Stimulated activated naive CD8-positive, alpha-beta T cell treated with anti-CD3 and anti-CD28 coated beads, Interleukin-15, Interleukin-2, amounts not matched to agents 100 ng/mL and 50 ng/mL, for 24 hours (primary cell): ENCODE measurements around the gene KCNE1.
"Not testable (repeated sequence)": the region's sequence is repeated elsewhere in the genome, so short reads cannot be mapped to it uniquely, and the experiment has no call there.

Experiments used
- H3K27ac Mint-ChIP-seq: one replicate; pipeline ENCODE4 v1.8.0; 2021; ENCODE audit warnings: mild to moderate bottlenecking, mixed read lengths
- H3K27me3 Mint-ChIP-seq: one replicate; pipeline ENCODE4 v1.8.0; 2021; ENCODE audit warnings: mixed read lengths
- H3K36me3 Mint-ChIP-seq: one replicate; pipeline ENCODE4 v1.8.0; 2021; ENCODE audit warnings: low read depth, mixed read lengths
- H3K4me1 Mint-ChIP-seq: one replicate; pipeline ENCODE4 v1.8.0; 2021; ENCODE audit warnings: low read depth, mixed read lengths
- H3K4me3 Mint-ChIP-seq: one replicate; pipeline ENCODE4 v1.8.0; 2021; ENCODE audit warnings: mild to moderate bottlenecking, mixed read lengths
- H3K9me3 Mint-ChIP-seq: one replicate; pipeline ENCODE4 v1.8.0; 2021; ENCODE audit warnings: mixed read lengths

KCNE1 gene

DNA sequence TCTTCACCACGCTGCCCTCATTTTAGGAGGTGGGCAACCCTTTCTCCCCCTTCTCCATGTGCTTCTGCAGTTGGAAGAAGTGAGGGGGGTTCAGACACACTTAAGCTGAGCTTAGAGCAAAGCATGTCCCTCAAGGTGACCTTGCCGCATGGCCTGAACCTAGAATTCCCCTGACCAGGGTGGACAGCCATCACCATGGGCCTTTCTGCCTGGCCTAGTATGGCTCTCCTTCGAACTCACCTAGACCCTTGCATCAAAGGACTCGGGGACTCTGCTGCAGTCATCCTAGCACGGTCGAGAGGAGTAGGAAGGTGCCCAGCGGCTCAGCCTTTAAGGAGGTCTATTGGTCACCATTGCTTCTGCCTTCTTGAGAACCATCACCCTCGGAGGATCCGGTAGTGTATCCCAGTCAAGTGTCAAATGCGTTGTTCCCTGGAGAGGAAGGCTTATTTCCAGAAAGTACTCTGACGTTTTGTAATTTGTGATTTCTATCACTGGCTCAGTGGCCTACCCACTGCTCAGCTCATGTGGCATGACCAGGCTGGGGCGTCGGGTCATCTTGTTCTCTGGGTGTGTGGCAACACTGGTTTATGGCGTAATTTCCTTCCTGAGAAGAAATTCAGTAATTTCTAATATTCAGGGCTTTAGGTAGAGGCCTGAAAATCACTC, at the start of gene KCNE1:
TSS of gene KCNE1 (minus strand) at position 424 of the 669 bp plus-strand sequence. CDS start 62,576 bp downstream, outside the sequence.
- no peaks in the 10 kb centered on the region for H3K27me3 Mint-ChIP-seq
- no peaks in the 10 kb centered on the region for H3K9me3 Mint-ChIP-seq
- no peak within 1 kb of the TSS for H3K4me3 Mint-ChIP-seq
- H3K4me1 Mint-ChIP-seq, result peaks cover 16% of the 10 kb centered on the region
- H3K27ac Mint-ChIP-seq, result no peak within 1 kb of the TSS
- H3K36me3 Mint-ChIP-seq, result no peaks in the 10 kb centered on the region

DNA sequence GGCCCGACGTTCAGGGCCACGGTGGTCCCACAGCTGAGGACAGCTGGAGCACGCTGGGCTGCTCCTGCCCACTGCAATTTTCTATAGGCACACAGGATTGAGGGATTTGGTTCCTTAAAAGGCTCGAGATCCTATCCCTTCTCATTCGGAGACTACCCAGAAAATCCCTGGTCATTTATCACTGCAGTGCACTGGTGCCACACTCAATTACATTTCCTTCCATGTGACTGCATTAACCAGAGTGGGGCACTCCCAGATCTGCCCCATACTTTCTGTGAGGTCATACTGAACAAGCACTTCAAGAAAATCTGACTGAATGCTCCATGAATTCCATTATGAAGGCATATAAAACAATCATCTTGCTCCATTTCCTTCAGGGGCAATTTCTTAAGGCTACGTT, 49.8 kb upstream of the KCNE1 start:
- no peaks in the 10 kb centered on the region for H3K36me3 Mint-ChIP-seq
- H3K4me3 Mint-ChIP-seq, result no peak overlapping the region
- H3K9me3 Mint-ChIP-seq, result no peaks in the 10 kb centered on the region
- H3K4me1 Mint-ChIP-seq, result peaks cover 14% of the 10 kb centered on the region
- H3K27ac Mint-ChIP-seq, result no peak overlapping the region
- no peaks in the 10 kb centered on the region for H3K27me3 Mint-ChIP-seq

DNA sequence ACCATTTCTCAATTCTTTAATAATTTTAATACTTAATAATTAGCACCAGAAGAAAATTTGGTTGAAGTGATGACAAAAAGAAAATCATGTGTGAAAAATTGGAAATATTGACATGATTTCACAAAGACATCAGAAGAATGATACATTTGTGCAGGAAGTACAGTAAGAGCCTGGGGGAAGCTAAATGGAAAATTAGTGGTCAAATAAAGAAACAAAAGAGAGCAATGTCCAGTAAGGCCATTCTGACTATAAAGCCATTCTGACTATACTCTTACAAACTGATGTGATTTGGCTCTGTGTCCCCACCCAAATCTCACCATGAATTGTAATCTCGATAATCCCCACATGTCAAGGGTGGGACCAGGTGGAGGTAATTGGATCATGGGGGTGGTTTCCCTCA, 48.6 kb upstream of the KCNE1 start:
- no peaks in the 10 kb centered on the region for H3K27me3 Mint-ChIP-seq
- H3K27ac Mint-ChIP-seq, result no peak overlapping the region
- no peak overlapping the region for H3K4me3 Mint-ChIP-seq
- H3K36me3 Mint-ChIP-seq, result no peaks in the 10 kb centered on the region
- peaks cover 14% of the 10 kb centered on the region for H3K4me1 Mint-ChIP-seq
- no peaks in the 10 kb centered on the region for H3K9me3 Mint-ChIP-seq

DNA sequence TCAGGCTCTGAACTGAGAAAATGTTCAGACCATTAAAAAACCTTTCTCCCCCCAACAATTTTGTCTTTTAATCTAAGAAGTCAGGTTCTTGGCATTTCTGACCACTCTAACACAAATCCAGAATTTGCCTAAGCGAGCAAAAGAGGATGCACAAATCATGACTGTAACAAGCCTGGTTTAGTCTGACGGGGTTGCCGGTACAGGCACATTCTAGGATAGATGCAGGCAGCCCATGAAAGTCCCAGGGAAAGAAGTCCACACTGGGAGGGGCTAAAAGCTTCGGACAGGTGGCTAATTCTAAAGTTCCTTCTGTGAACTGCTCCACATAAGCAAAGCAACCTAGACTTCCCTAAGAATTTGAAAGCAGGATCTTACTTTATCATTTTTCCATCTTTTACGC, 48.0 kb upstream of the KCNE1 start:
- H3K4me1 Mint-ChIP-seq, result peaks cover 15% of the 10 kb centered on the region
- no peak overlapping the region for H3K4me3 Mint-ChIP-seq
- H3K9me3 Mint-ChIP-seq, result peaks cover 3% of the 10 kb centered on the region
- H3K27me3 Mint-ChIP-seq, result no peaks in the 10 kb centered on the region
- H3K27ac Mint-ChIP-seq, result no peak overlapping the region
- H3K36me3 Mint-ChIP-seq, result peaks cover 3% of the 10 kb centered on the region

DNA sequence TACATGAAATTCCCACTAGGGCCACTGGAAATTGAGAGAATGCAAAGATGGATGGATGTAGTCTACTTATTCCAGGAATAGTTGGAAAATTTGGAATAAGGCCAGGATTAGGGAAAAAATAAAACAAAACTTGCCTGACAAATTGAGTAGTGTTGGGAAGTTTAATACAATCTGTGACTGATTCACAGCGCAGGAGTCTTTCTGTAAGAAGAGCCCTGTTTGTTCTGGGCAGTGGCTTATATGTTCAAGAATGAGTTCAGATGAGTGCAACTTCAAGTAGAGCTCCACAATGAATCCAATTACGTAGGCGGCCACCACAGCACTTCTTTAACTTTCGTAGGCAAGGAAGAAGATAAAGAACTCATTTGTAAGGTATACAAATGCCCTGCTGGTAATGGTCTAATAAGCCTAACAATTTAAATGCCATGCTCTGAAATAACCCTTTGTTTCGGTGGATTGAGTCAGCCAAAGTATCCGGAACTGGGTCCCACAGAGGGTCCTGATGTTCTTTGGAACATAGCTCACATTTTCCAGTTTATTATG, 47.1 kb upstream of the KCNE1 start:
- H3K36me3 Mint-ChIP-seq, result peaks cover 12% of the 10 kb centered on the region
- H3K9me3 Mint-ChIP-seq, result peaks cover 11% of the 10 kb centered on the region
- peak overlapping the region; percentile 49 for H3K27ac Mint-ChIP-seq
- no peak overlapping the region for H3K4me3 Mint-ChIP-seq
- peaks cover 23% of the 10 kb centered on the region for H3K4me1 Mint-ChIP-seq
- H3K27me3 Mint-ChIP-seq, result no peaks in the 10 kb centered on the region

DNA sequence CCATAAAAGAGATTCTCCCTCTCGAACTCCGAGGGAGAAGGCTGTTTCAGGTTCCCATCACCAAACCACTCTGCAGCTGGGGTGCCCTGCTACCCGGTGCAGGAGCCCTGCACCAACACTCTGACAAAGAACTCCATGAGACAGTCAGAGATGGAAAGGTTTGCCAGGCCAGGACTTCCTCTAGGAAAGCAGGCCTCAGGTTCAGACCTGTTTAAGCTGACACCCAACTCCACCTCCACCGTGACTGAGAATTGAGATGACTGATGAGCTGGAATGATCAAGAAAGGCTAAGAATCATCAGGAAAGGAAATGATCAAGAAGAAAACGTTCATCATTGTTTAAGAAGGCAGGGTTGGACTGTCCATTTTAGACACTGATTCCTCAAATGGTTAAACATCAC, 46.2 kb upstream of the KCNE1 start:
- Mint-ChIP-seq H3K4me1 (peaks cover 33% of the 10 kb centered on the region), H3K36me3 (peaks cover 13% of the 10 kb centered on the region), H3K9me3 (peaks cover 12% of the 10 kb centered on the region), H3K27me3 (no peaks in the 10 kb centered on the region), H3K4me3 (no peak overlapping the region), H3K27ac (no peak overlapping the region)

DNA sequence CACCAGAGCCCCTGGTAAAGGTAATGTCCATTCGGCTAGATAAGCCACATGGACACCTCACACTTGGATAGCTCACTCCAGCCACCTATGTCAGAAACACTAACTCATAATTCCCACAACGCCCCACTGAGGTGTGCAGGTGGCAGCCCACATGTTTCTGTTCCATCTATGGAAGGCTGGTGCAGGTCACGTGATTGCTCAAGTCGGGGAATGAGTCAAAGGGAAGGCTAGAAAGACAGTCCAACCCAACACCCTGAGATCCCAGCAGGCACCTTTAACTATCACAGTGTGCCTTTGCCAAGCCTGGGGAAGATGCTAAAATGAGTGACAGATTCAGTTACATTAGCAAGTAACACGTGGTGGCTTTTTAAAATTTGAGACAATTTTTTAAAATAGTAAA, 45.3 kb upstream of the KCNE1 start:
- Mint-ChIP-seq H3K27ac (peak overlapping the region; percentile 63), H3K4me3 (no peak overlapping the region), H3K9me3 (peaks cover 16% of the 10 kb centered on the region), H3K4me1 (peaks cover 39% of the 10 kb centered on the region), H3K27me3 (no peaks in the 10 kb centered on the region), H3K36me3 (peaks cover 13% of the 10 kb centered on the region)

DNA sequence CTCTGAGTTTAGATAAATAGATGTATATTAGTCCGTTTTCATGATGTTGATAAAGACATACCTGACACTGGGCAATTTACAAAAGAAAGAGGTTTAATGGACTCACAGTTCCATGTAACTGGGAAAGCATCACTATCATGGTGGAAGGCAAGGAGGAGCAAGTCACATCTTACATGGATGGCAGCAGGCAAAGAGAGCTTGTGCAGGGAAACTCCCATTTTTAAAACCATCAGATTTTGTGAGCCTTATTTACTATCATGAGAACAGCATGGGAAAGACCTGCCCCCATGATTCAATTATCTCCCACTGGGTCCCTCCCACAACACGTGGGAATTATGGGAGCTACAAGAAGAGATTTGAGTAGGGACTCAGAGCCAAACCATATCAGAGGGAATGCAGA, 42.7 kb upstream of the KCNE1 start:
- H3K4me3 Mint-ChIP-seq, H3K27me3 Mint-ChIP-seq: not testable (repeated sequence)
- H3K4me1 Mint-ChIP-seq, result peaks cover 39% of the 10 kb centered on the region
- peak overlapping the region; percentile 22 for H3K27ac Mint-ChIP-seq
- peaks cover 19% of the 10 kb centered on the region for H3K36me3 Mint-ChIP-seq
- H3K9me3 Mint-ChIP-seq, result peaks cover 16% of the 10 kb centered on the region

DNA sequence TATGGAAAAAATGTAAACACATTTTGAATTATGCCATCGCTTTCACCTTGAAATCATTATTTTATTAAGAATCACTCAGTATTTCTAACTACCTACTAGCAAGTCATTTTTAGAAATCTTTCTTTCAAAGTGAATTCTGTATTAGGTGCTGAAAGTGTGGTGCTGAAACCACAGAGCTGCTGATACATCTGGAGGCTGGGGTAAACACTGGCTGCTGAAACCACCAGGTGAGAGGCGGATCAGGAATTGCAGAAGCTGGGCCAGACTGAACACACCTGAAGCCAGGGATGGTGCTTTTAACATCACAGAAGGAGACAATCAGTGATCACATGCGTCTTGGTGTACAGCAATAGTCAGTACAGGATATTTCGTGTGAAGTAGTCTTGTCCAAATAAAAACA, 42.2 kb upstream of the KCNE1 start:
- no peak overlapping the region for H3K4me3 Mint-ChIP-seq
- no peaks in the 10 kb centered on the region for H3K27me3 Mint-ChIP-seq
- H3K36me3 Mint-ChIP-seq, result peaks cover 19% of the 10 kb centered on the region
- peaks cover 36% of the 10 kb centered on the region for H3K4me1 Mint-ChIP-seq
- peak overlapping the region; percentile 22 for H3K27ac Mint-ChIP-seq
- peaks cover 16% of the 10 kb centered on the region for H3K9me3 Mint-ChIP-seq

DNA sequence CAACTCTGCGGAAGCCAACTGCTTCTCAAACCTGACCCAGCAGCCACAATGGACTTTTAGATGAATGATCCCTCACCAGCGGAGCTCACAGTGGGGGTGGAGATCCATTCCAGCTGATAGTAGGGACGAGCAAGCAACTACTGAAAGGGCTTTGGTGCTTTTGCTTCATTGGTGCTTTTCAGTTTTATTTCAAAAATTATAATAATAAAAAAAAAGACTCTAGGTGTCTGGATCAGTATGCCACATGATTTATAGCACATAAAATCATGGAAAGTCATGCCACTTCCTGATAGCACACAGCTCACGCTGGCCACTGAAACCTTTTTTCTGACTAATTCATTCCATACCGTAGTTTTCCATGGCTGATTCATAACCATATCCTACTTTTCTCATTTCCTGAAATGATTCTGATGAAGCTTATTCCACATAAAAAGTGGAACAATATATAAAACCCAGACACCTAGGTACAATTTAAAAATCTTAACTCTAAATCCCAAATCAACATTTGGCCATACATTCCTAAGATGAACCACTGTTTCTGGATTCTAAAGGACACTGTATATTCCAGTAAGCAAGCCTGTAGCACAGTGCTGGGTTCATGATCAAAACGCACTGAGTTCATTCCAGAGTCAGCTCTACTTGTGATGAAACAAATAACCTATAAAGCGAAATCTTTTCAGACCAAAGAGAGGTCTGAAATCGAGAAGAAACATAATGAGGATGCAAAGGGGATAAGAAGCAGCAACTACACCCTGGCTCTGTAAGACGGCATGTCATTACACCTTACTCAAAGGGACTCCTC, 41.3 kb upstream of the KCNE1 start:
- no peaks in the 10 kb centered on the region for H3K27me3 Mint-ChIP-seq
- peaks cover 37% of the 10 kb centered on the region for H3K4me1 Mint-ChIP-seq
- peak overlapping the region; percentile 25 for H3K4me3 Mint-ChIP-seq
- H3K36me3 Mint-ChIP-seq, result peaks cover 19% of the 10 kb centered on the region
- H3K9me3 Mint-ChIP-seq, result peaks cover 16% of the 10 kb centered on the region
- H3K27ac Mint-ChIP-seq, result peak overlapping the region; percentile 84

DNA sequence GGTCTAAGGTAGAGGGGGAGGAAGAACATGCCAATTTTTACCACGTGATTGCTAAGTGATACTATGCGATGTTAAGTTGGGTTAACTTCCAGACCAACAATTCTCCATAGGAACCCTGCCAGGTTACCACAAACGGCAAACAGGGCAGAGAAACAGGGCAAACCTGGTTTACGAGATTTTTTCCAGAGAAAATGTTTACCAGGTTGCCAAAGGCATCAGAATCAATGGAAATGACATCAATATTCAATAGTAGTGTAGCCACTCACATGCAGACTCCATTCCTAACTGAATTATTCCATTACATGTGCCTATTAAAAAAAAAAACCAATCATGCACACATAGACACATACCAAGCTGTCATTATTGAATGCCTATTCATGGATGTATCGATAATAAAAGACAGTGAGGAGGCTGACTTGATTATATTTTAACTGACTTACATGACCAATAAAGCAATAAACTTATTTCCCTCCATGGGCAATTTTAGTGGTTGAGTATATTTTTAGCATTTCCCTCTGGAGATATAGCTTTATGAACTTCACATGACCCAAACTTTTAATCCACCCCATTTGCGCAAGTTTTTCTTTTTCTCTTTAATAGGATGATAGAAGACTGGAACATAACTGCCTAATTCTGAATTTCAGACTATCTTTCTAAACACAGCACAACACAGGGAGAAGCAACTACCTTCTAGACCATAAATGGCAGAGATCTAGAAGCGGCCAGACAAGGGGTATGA, 40.5 kb upstream of the KCNE1 start:
- peaks cover 16% of the 10 kb centered on the region for H3K9me3 Mint-ChIP-seq
- H3K27me3 Mint-ChIP-seq, result no peaks in the 10 kb centered on the region
- peak overlapping the region; percentile 84 for H3K27ac Mint-ChIP-seq
- peaks cover 19% of the 10 kb centered on the region for H3K36me3 Mint-ChIP-seq
- H3K4me1 Mint-ChIP-seq, result peaks cover 33% of the 10 kb centered on the region
- H3K4me3 Mint-ChIP-seq, result peak overlapping the region; percentile 25

DNA sequence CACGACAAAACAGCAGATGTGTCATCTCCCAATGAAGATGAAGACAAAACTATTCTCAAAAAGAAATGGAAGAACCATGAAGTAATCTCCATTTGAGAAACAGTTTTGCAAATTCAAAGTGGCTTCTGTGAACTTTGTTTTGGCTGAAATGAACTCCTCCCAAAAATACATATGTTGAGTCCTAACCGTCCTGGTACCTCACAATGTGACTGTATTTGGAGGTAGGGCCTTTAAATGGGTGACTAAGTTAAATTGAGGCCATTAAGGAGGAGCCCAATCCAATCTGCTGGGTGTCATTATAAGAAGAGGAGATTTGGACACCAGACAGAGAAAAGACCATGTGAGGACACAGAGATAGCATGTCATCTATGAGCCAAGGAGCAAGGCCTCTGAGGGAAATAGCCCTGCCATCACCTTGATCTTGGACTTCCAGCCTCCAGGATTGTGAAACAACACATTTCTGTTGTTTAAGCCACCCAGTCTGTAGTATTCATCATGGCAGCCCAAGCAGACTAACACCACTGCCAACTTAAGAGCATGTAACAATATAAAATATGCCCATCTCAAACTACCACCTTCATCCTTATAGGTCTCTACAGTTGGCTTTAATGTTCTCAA, 38.3 kb upstream of the KCNE1 start:
- H3K9me3 Mint-ChIP-seq, result peaks cover 16% of the 10 kb centered on the region
- H3K4me3 Mint-ChIP-seq, result no peak overlapping the region
- H3K4me1 Mint-ChIP-seq, result peaks cover 48% of the 10 kb centered on the region
- no peak overlapping the region for H3K27ac Mint-ChIP-seq
- no peaks in the 10 kb centered on the region for H3K27me3 Mint-ChIP-seq
- peaks cover 19% of the 10 kb centered on the region for H3K36me3 Mint-ChIP-seq

DNA sequence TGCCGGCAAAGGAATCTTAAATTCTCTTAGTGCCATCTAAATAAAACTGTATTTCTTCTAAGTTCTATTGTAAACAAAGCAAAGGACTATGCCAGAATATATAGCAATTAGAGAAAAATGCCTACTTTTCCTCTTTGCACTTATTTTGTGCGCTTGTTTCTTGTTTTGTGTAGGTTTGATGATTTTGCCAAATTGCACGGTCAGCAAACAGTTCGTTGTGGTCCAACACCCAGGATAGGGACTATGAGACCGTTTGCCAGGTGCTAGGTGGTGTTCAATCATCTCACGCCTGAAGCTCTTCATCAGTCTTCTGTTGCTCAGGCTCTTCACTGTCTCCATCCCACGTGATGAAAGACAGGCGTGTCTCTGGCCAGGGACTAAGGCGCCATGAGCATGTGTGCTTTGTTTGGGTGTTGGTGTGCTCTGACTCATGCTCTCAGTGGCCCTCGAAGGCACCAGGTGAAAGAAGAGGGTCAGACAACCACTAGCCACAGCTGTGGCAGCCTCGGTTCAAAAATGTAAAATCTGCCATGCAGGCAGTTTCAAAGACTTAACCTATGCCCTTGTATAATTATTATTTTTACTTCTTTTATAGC, 36.9 kb upstream of the KCNE1 start:
- no peak overlapping the region for H3K4me3 Mint-ChIP-seq
- H3K9me3 Mint-ChIP-seq, result peaks cover 4% of the 10 kb centered on the region
- no peak overlapping the region for H3K27ac Mint-ChIP-seq
- H3K36me3 Mint-ChIP-seq, result peaks cover 6% of the 10 kb centered on the region
- peaks cover 50% of the 10 kb centered on the region for H3K4me1 Mint-ChIP-seq
- H3K27me3 Mint-ChIP-seq, result no peaks in the 10 kb centered on the region

DNA sequence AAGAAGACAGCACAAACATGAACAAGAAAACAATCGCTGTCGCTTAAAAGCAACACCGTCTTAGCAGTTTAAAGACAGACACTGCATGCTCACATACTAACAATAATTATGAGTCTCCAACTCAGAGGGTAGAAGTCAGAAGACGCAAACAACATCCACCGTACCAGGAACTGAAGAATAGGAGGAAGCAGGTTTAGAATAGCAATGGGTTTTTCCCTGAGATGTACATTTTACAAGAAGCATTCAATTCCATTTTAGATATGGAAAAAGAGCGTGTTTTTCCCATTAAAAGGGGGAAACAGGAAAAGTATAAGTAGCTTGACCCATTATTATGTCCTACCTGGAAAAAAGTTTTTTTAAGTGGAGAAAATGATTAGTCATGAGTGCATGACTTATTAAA, 34.5 kb upstream of the KCNE1 start:
- Mint-ChIP-seq H3K27ac (peak overlapping the region; percentile 36), H3K27me3 (no peaks in the 10 kb centered on the region), H3K4me3 (no peak overlapping the region), H3K9me3 (no peaks in the 10 kb centered on the region), H3K4me1 (peaks cover 39% of the 10 kb centered on the region), H3K36me3 (peaks cover 14% of the 10 kb centered on the region)
